Stomach (tissue), 9 donors: Measurements from ENCODE around the gene KDM3A. TPM values are rescaled to one million over a fixed set of nuclear protein-coding genes. Genes with fewer than 3 reads are reported as not detected.

Source experiments
- DNase-seq, 2 donors: peaks; one replicate each; pipeline versions ENCODE4 v3.0.0 to v3.0.0-alpha.2; 2013 to 2019
- H3K27ac ChIP-seq, 5 donors: fragments of 200-600 bp in 4 of 5; sonication (generic) in 4 of 5; one replicate each; pipeline ENCODE4 v1.5.1; 2013 to 2019; ENCODE audit warnings: mild to moderate bottlenecking in 1 of 5, moderate library complexity in 1 of 5
- H3K27me3 ChIP-seq, 3 donors: fragments of 200-600 bp; sonication (generic); one replicate each; pipeline ENCODE4 v1.5.1; 2017 to 2019; ENCODE audit warnings: mixed run types in 1 of 3
- H3K36me3 ChIP-seq, 4 donors: fragments of 200-600 bp; sonication (generic); 1 replicate in 3 of 4; 2 replicates in 1 of 4; pipeline ENCODE4 v1.5.1; 2016 to 2019
- H3K4me1 ChIP-seq, 4 donors: fragments of 200-600 bp; sonication (generic); one replicate each; pipeline ENCODE4 v1.5.1; 2016 to 2019
- H3K4me3 ChIP-seq, 4 donors: fragments of 200-600 bp; sonication (generic) in 3 of 4; one replicate each; pipeline ENCODE4 v1.5.1; 2016 to 2019; ENCODE audit warnings: mild to moderate bottlenecking in 1 of 4
- H3K9me3 ChIP-seq, 4 donors: fragments of 200-600 bp; sonication (generic); one replicate each; pipeline ENCODE4 v1.5.1; 2016 to 2019
- CTCF ChIP-seq, 7 experiments: fragments of 450-650 bp in 4 of 7; fragments of 200-600 bp in 3 of 7; sonication (generic) in 3 of 7; IDR thresholded peaks; one replicate each; pipeline ENCODE4 v1.5.1; 2016 to 2019; ENCODE audit warnings: antibody characterized with exemption in 7 of 7, control low read depth in 2 of 7, mild to moderate bottlenecking in 1 of 7
- EP300 ChIP-seq: sonication (generic); formaldehyde crosslinking; IDR thresholded peaks from one replicate; pipeline ENCODE4 v1.6.1; 2017; ENCODE audit warnings: antibody characterized with exemption
- POLR2A ChIP-seq, 4 donors: fragments of 450-650 bp; IDR thresholded peaks; one replicate each; pipeline ENCODE4 v1.6.1; 2016; ENCODE audit warnings: antibody characterized with exemption in 4 of 4, control low read depth in 2 of 4, mild to moderate bottlenecking in 1 of 4, moderate library complexity in 1 of 4
- POLR2AphosphoS5 ChIP-seq, 3 donors: sonication (generic); formaldehyde crosslinking; IDR thresholded peaks; one replicate each; pipeline ENCODE4 v1.6.1; 2016; ENCODE audit warnings: antibody characterized with exemption in 3 of 3
- whole genome bisulfite sequencing, 5 donors: extraction: QIAGEN DNeasy Blood & Tissue Kit in 3 of 5; methylation state at CpG; one replicate each; pipeline versions ENCODE4 v1.1.5 to v1.1.7; 2013 to 2018; 5-methylcytosine and 5-hydroxymethylcytosine counted together
- intact Hi-C: fragments of 100-400 bp; cut with DNase I; formaldehyde crosslinking; loops from one replicate; pipeline ENCODE4 v1.15.1; 2023; ENCODE audit warnings: low total_unique reads
- polyA plus RNA-seq, 3 donors: library from polyadenylated mRNA; stranded (reverse); fragments of 200-250 nt; gene quantifications; one replicate each; pipeline ENCODE4 v1.2.3, GENCODE V29; 2013
- small RNA-seq, 4 donors: library from RNA; depleted of rRNA; stranded (forward); fragments of <200 nt; gene quantifications; one replicate each; pipeline ENCODE3, GENCODE V24; 2016
- total RNA-seq, 5 donors: library from RNA; depleted of rRNA; stranded (reverse); fragments of >200 nt; gene quantifications; one replicate each; pipeline versions ENCODE4 v1.1.0 to v1.2.3, GENCODE V29; 2014 to 2016
- donor health status: healthy with polysubstance abuse.
- donor health status: Bipolar disorder and iron deficiency.
- donor health status: healthy.

KDM3A gene
- total and polyA plus RNA-seq, 8 donors = 10.4 to 101 (median 32.0) TPM

- Histone ChIP-seq H3K9me3 (peaks cover 0 to 8% (median 2%) of the 10 kb centered on the region in 4 donors), H3K27me3 (no peaks in the 10 kb centered on the region), H3K36me3 (peaks cover 0 to 8% (median 7%) of the 10 kb centered on the region in 4 donors), H3K4me1 (no peaks in the 10 kb centered on the region), H3K4me3 (no peak overlapping the region), H3K27ac (no peak overlapping the region)
- intact Hi-C loops = no loop called here
- DNase-seq = no peak
- 91 to 100% (median 97%) methylated on average over 3 of the region's 3 CpGs for WGBS, 5 donors
- TF ChIP-seq EP300 = no peak
- TF ChIP-seq POLR2A (IDR thresholded peaks at IDR 0.05) = no peak
These were observed 92.4 kb downstream of the KDM3A start for GRCh38 chr2:86533589-86533988.

- intact Hi-C loops = no loop called here
- Histone ChIP-seq H3K27me3 (no peaks in the 10 kb centered on the region), H3K9me3 (peaks cover 0 to 12% (median 5%) of the 10 kb centered on the region in 4 donors), H3K4me3 (no peak overlapping the region), H3K27ac (peak overlapping the region in 1 of 5 donors; percentile 44), H3K36me3 (peaks cover 0 to 10% (median 10%) of the 10 kb centered on the region in 4 donors), H3K4me1 (peaks cover 0 to 26% (median 7%) of the 10 kb centered on the region in 4 donors)
- peak in 1 of 2 donors; percentile 8 for DNase-seq
- TF ChIP-seq POLR2AphosphoS5 (IDR thresholded peaks at IDR 0.05) = no peak
- TF ChIP-seq POLR2A (IDR thresholded peaks at IDR 0.05) = no peak
- TF ChIP-seq CTCF (IDR thresholded peaks at IDR 0.05) = no peak
- TF ChIP-seq EP300 = no peak
- WGBS, 5 donors = 45 to 63% (median 52%) methylated on average over 2 of the region's 2 CpGs
These were observed 100.2 kb downstream of the KDM3A start for GRCh38 chr2:86541334-86541733.

Small RNA genes lying within 50 kb of the gene (small RNA-seq; reads per million reads assigned to genes)
- 0 reads per million in 4 donors for gene RNU6-640P

Other genes with a start within 250 kb of the KDM3A start
- 10 to 100 TPM; 30.1 to 94.5 (median 49.6) TPM for gene IMMT, start 245.9 kb upstream of the KDM3A start, total RNA-seq
- gene IMMT, start 245.9 kb upstream of the KDM3A start, polyA plus RNA-seq = 10 to 100 TPM; 37.3 to 45.1 (median 37.5) TPM
- gene MRPL35, start 241.9 kb upstream of the KDM3A start, total RNA-seq = 10 to 100 TPM in 4 of 5 donors, 1 to 10 TPM in 1; 3.2 to 57.4 (median 17.4) TPM
- 10 to 100 TPM; 28.0 to 43.8 (median 32.5) TPM for gene MRPL35, start 241.9 kb upstream of the KDM3A start, polyA plus RNA-seq
- gene REEP1, start 103.7 kb upstream of the KDM3A start, total RNA-seq = 10 to 100 TPM in 3 of 5 donors, 1 to 10 TPM in 1, not detected in 1; 6.4 to 29.9 (median 19.8) TPM
- gene REEP1, start 103.7 kb upstream of the KDM3A start, polyA plus RNA-seq = 1 to 10 TPM; 2.9 to 5.4 (median 3.0) TPM
- 100 to 1,000 TPM in 2 of 5 donors, 10 to 100 TPM in 3; 25.7 to 158 (median 71.0) TPM for gene CHMP3, start 122.1 kb downstream of the KDM3A start, total RNA-seq
- 100 to 1,000 TPM in 2 of 3 donors, 10 to 100 TPM in 1; 70.8 to 123 (median 104) TPM for gene CHMP3, start 122.1 kb downstream of the KDM3A start, polyA plus RNA-seq
- 100 to 1,000 TPM in 1 of 5 donors, 10 to 100 TPM in 4; 20.5 to 132 (median 53.8) TPM for gene RNF103, start 182.5 kb downstream of the KDM3A start, total RNA-seq
- gene RNF103, start 182.5 kb downstream of the KDM3A start, polyA plus RNA-seq = 10 to 100 TPM in 1 of 3 donors, 1 to 10 TPM in 2; 7.8 to 14.7 (median 8.5) TPM